NCI-H748 treated with DMSO at 0.1 percent for 48 hours (cell line): ENCODE data around the gene OPCML.

Experiments
- DNase-seq: peaks from one replicate; lab custom pipeline; 2025; lab: John Stamatoyannopoulos, UW

The OPCML gene

DNA sequence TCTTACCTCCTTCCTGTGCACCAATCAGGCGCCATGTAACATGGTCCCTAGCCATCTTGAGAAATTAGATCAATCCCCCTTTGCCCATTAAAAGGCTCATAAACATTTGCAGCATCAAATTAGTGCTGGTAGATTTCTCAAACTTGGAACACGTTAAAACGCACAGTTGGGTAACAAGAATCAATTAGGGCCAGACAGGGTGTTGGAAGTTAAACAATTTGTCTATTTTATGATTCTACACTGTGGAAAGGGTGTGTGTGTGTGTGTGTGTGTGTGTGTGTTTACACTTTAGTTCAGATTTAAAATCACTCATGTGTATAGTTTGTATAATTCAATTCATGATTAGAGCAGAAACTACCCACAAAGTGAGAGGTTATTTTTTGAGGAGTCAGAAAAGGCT is 682.0 kb downstream of the OPCML start:
- DNase-seq, result peak; percentile 75

DNA sequence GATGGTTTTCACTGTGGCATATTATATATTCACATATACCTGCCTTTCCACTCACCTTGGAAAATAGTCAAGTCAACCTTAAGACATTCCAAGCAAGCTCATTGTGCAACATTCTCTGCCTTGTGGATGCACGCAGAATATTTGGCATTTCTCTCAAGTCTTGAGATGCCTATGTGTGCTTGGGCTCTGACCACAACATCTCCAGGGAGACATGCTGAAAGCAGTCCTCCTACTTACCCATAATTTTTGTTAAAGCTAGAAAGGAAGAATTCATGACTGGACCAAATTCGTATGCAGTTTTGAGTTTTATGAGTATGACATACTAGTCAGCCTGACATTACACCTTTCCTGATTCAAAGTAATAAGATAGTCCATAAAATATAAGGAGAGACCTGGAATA is 684.0 kb downstream of the OPCML start:
- no peak for DNase-seq

GRCh38 chr11:132846075-132846474 is 686.2 kb downstream of the OPCML start:
- no peak for DNase-seq

GRCh38 chr11:132844956-132845696 is 687.2 kb downstream of the OPCML start:
- no peak for DNase-seq

DNA sequence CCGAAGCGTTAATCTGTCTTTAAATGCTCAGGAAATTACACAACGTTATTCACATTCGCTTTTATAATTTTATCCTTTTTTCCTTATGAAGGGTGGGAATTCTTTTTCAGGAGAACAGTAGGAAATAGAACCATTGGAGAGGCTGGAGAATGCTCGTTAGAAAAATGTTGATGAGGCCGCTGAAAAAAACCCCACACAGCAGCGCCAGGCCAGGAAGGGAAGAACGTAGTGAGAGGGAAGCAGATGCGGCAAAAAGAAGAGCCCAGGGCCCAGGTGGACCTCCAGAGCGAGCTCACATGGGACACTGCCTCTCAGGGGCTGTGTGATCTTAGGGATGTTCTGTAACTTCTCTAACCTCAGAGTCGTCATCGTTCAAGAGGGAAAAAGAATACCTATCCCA is 691.6 kb downstream of the OPCML start:
- DNase-seq, result no peak

- DNase-seq, result no peak
These were observed 692.1 kb downstream of the OPCML start for GRCh38 chr11:132840191-132840590.

GRCh38 chr11:132839236-132839945 is 692.9 kb downstream of the OPCML start:
- DNase-seq, result no peak

GRCh38 chr11:132838627-132839026 is 693.7 kb downstream of the OPCML start:
- DNase-seq, result no peak

DNA sequence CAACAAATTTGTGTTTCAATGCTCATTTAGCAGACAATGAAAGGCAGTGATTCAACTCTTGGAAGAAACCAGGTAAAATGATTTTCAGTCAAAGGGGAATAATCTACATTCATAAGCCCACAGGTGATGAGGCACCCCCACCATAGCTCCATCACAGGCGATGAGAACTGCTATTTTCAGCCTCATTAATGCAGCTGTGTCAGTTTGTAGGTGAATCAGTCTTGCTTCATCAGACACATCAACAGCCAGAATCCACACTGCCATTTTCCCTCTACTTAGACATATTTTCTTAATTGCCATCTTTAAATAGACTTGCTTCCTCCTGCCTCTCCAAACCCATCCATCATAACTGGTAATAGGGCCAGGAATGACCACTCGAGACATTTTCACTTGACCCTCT is 701.0 kb downstream of the OPCML start:
- no peak for DNase-seq

DNA sequence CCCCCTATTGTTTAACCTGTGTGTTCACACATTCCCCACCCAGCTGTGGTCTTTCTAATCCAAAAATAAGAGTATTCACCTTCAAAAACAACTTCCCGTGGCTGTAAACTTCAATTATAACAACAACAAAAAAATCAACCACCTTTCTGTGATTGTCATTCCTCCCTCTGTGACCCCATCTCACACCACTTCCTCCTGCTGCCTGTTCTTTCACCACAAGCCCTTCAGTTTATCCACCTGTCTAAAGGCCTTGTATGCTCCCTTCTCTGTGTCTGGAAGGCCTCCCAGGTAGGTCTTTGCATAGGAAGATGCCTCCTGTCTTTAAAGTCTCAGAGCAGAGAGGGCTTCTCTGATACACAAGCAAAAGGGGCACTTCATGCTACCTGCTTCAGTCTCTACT is 707.7 kb downstream of the OPCML start:
- DNase-seq, result no peak

GRCh38 chr11:132822276-132822675 is 710.0 kb downstream of the OPCML start:
- no peak for DNase-seq

DNA sequence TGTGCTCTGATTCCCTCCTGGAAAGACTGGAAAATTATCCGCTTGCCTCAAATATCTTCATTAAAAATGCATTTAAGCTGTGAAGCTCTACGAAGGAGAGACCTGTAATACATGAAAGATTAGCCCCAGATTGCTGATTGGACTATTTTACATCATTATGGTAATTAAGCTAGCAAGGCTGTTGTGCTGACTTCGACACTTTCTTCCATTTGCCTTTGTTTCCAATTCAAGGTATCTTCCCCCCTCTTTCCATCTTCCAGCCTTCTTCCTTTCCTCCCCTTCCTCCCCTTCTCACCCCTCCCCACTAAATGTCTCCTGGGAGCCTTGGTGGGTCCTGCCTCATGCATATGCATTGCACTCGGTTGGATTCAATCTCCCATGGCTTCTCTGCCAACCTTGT is 710.8 kb downstream of the OPCML start:
- no peak for DNase-seq

- DNase-seq, result no peak
These were observed 711.3 kb downstream of the OPCML start for GRCh38 chr11:132821014-132821413.

- DNase-seq, result no peak
These were observed 713.4 kb downstream of the OPCML start for GRCh38 chr11:132818951-132819350.

DNA sequence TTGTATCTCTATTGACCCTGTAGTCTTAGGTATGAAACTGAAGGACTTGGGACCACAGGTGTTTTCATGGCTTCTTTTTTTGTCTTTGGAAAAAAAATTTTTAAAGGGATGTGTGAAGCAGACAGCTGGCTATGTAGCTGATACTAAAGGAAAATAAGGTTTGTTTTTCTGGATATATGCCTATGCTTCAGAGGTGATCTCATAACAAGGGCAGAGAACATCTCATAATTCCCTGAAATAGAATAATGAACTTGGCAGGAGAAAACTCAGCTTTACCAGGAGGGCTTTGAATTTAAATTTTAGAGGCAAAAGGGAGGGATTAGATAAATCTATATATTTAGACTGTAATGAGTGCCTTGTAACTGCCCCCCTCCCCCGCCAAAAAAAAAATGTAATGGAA is 714.9 kb downstream of the OPCML start:
- no peak for DNase-seq

- no peak for DNase-seq
These were observed 717.9 kb downstream of the OPCML start for GRCh38 chr11:132814410-132814809.

GRCh38 chr11:132811649-132812048 is 720.7 kb downstream of the OPCML start:
- no peak for DNase-seq

GRCh38 chr11:132809070-132809469 is 723.2 kb downstream of the OPCML start:
- DNase-seq, result no peak

DNA sequence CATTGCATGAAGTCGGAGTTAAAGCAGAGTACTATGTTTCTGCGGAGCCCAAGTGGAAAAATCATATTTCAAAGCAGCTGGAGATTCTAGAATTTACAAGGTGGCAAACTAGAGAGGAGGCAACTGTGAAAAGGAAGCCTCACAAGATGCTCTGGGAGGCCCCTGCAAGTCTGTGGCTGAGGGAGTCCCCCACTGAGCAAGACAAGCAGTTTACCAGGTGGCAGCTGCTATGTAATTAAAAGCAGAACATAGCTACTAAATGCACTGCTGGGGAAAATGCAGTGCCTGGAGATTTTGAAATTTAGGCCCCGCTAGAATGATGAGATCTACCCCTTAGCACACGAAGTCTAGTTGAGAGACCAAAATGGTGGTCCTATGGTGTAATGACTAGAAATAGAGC is 728.0 kb downstream of the OPCML start:
- DNase-seq, result no peak

DNA sequence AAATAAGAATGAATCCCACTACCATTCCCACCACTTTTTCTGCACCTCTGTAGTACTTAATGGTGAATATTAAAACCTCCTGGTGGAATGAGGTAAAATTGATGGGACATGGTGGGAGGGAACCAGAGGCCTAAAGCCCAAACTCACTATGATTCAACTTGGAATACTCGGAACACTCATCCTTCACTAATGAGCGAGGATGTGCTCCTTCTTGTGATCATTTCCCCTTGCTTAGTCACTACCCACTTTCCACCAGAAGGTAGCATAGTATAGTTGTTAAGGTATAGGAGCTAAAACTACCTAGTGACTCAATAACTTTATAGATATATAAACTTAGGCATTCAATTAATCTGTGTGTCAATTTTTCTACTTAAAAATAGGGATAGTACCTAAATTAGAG is 728.9 kb downstream of the OPCML start:
- no peak for DNase-seq

DNA sequence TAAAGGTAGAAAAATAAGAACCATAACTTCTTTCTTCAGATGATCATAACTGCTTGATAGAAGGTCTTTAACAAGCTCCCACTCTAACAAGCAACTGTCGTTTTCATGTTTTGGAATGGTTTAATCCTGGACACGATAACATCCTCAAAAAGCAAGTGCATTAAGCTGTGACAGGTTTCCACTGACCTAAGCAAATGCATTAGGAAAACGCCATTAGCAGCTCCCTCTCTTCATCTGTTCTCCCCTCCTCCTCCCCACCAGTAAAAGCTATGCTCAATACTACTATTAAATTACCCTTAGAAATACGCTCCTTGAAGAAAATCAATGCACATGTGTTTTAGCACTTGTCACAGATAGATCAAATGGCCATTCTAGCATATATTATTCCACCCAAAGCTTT is 729.4 kb downstream of the OPCML start:
- no peak for DNase-seq

- DNase-seq, result no peak
These were observed 738.5 kb downstream of the OPCML start for GRCh38 chr11:132793831-132794230.

DNA sequence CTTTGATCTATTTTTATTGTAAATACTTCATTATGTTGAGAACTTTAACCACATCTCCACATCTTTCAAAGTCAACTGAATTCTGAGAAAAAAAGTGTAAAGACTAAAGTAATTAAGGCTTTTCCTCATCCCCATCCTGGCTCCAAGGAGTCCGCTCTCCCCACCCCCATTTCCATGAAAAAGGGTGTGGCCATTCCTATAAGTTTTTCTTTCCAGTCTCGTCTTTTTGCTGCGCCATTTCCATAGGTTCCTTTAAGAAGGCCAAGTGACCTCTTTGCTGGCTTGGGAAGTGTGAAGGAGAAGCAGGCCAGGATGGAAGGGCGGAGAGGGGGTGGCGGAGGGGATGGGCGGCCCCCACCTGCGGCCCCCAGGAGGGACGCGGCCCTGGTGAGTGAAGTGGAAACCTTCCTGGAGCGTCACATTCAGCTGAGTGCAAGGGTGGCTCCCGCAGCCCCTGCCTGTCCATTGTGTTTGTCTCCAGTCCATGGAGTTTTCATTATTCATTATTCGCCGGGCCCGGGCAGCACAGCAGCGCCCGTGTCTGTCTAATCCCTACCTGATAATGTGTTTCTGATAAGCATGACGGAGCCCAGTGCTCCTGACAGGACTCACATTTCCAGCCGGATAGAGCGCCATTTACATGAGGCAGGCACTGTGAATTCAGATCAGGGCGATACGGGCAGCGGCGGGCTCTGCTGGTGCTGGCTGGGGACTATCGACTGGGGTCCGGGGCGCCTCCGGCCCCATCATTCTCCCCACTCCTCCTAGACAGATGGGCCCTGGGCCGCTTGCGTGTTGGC is 739.8 kb downstream of the OPCML start:
- DNase-seq, result no peak
